NCI-H1436 treated with DMSO at 0.1 percent for 48 hours (cell line): ENCODE data around the gene TMEM120B.
"Not testable (repeated sequence)": the region's sequence is repeated elsewhere in the genome, so short reads cannot be mapped to it uniquely, and the experiment has no call there.

Source experiments
- DNase-seq: peaks from one replicate; lab custom pipeline; 2025; lab: John Stamatoyannopoulos, UW

TMEM120B gene

GRCh38 chr12:121776190-121777098 is 63.9 kb downstream of the TMEM120B start:
- no peak for DNase-seq

- no peak for DNase-seq
These were observed 66.2 kb downstream of the TMEM120B start for GRCh38 chr12:121778567-121779421.

DNA sequence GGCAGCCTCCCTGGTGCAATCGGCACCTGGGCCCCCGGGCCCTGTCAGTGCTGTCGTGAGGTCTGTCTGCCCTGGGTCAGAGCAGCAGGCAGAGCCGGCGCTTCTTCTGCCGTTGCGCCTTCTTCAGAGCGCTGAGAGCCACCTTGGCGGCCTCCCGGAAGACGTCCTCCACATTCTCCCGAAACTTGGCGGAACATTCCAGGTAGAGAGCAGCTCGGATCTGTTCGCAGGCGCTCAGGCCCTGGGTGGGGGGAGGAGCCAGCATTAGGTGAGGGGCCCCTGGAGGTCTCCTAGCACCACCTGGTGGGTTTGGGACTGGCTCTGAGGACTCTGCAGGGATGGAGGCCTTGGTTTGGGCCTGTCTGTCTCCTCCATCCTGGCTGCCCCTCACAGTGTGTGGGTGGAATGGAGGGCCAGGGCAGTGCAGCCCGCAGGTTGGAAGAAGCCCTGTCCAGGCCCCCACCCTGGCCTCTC is 66.9 kb downstream of the TMEM120B start:
- DNase-seq, result no peak

GRCh38 chr12:121780429-121780828 is 67.9 kb downstream of the TMEM120B start:
- DNase-seq, result no peak

GRCh38 chr12:121781484-121781997 is 69.0 kb downstream of the TMEM120B start:
- DNase-seq, result no peak

- no peak for DNase-seq
These were observed 69.7 kb downstream of the TMEM120B start for GRCh38 chr12:121781998-121782979.

GRCh38 chr12:121783766-121784165 is 71.2 kb downstream of the TMEM120B start:
- DNase-seq, result no peak

DNA sequence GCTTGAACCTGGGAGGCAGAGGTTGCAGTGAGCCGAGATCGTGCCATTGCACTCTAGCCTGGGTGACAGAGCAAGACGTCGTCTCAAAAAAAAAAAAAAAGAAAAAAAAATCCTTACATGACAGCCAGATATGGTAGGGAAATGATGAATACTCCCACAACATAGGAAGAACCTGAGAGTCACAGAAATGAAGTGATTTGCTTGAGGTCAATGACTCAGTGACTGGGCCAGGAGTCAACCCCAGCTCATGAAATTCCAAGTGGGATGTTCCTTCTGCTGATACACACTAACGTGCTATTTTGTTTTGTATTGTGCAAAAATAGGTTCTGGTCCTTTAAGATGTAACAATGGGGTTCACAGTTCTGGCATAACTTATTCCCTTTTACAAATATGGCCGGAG is 71.9 kb downstream of the TMEM120B start:
- no peak for DNase-seq

GRCh38 chr12:121786440-121786825 is 73.9 kb downstream of the TMEM120B start:
- DNase-seq, result no peak

- DNase-seq, result no peak
These were observed 74.8 kb downstream of the TMEM120B start for GRCh38 chr12:121787063-121788025.

DNA sequence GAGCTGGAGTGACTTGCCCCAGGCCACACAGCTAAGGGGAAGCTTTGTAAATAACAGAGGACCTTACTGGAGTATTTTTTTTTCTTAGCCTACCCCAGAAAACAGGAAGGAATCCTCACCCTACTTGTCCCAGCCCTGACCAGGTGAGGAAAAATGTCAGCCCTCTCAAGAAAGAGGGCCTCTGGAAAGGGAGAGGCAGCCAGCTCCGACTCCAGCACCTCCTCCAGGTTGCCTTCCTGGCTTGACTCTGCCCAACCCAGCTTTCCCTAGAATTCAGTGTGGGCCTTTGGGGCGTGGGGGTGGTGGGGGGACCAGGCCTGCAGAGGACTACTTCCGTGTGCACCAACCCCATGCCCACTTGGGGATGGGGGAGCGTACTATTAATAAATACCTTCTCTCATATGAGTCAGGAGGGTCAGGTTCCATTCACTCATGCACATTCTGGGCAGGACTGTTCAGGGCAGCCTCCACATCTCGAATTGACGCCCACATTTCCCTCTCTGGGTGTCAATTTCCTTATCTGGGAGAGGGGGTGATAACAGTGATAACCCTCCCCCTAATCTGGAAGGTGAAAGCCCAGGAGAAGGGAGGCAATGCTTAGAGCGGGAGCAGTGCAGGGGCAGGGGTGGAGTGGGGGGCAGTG is 75.7 kb downstream of the TMEM120B start:
- DNase-seq, result no peak

DNA sequence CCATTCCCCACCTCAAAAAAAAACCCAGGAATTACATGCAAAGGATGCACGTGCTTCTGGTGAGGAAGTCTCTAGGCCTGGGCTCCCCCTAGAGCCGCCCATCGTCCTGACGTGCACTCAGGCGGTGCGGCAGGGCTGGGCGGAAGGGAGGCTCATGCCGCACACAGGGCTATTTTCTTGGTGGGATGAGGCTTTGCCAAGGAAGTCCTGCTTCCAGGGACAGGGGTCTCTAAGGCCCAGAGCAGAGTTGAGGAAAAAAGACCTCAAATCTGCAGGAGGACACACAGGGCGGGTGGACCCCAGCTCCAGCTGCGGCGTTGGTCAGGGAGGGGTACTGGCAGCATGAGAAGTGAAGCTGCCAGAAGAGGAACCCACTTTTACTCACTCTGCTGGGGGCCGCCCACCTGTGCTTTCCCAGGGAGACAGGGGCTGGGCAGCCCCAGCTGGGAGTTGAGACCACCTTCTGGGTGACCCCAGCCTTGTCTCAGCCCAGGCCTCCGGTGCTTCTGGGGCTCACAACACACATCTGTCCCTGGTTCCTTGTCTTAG is 76.8 kb downstream of the TMEM120B start:
- no peak for DNase-seq

- DNase-seq, result no peak
These were observed 77.5 kb downstream of the TMEM120B start for GRCh38 chr12:121789800-121790728.

GRCh38 chr12:121790785-121791184 is 78.2 kb downstream of the TMEM120B start:
- not testable (repeated sequence) for DNase-seq

DNA sequence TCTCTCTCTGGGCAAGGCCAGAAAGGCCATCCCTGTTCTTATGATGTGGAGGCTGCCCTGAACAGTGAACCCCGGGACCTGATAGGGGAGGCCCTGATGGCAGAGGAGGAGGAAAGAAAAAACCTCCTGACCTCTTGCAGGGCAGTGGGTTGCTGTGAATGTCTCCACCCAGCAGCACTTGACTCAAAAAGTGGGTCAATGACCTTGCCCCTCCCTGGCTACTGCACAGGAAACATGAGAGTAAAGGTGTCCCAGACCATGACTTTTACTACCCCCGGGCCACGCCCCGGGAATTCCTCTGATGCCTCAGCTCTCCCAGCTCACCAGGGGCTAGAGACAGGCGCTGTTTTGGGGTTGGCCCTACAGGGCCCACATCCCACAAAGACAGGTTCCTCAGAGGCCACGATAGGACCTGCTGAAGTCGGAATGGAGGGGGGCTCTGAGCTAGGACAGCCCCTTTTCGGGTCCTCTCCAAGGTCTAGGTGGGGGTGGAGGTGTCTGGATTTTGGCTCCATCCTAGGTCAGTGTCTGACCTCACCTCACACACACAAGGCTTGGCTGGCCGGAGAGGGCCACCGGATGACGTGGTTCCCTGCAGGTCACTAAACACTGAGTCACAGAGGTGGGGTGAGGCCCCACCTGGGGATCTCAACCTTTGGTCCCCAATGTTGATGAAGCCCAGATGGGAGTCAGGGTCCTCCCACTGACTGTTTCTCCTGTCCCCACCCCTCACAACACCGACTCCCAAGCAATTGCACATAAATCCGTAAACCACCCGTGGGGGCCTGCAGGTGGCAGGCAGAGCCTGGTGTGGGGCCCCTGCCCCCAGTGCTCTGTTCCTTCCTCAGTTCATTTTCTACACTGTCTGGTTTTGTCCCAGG is 79.4 kb downstream of the TMEM120B start:
- no peak for DNase-seq

GRCh38 chr12:121792607-121793439 is 80.3 kb downstream of the TMEM120B start:
- no peak for DNase-seq
